ENCODE results near the gene PPM1F. TPM values are rescaled to one million over a fixed set of nuclear protein-coding genes. Genes with fewer than 3 reads are reported as not detected.

Gene PPM1F
- total and polyA plus RNA-seq, 10 of the 15 experiments (the other 5 are each of a cell fraction or from before 2014, with no cell fraction given), result 0.55 to 26.3 (median 9.7) TPM

GRCh38 chr22:21902296-21903087 lies 50.2 kb downstream of the PPM1F start (continued):
- TF ChIP-seq SKIL (IDR thresholded peaks at IDR 0.05; ENCODE audit: low read depth, poor library complexity, severe bottlenecking) (peak; percentile 43), NR2F1 (conservative IDR thresholded peaks at IDR 0.05) (peak; percentile 96), IKZF1 (conservative IDR thresholded peaks at IDR 0.05) (peak; percentile 39; the same call in 1 of the 2 replicates), JUND (IDR thresholded peaks at IDR 0.05; ENCODE audit: low read depth, low read length) (no peak), STAT1 (conservative IDR thresholded peaks at IDR 0.05) (no peak), PAX5 (IDR thresholded peaks at IDR 0.05; ENCODE audit: borderline replicate concordance, low read depth, low read length) (peak; percentile 49), IKZF2 (IDR thresholded peaks at IDR 0.05) (peak in 1 of 2 experiments; percentile 37; a peak in 2 of 4 replicates), GATAD2B (conservative IDR thresholded peaks at IDR 0.05; ENCODE audit: low read depth) (peak; percentile 75; the same call in 1 of the 2 replicates), MEF2B (IDR thresholded peaks at IDR 0.05; ENCODE audit: partially characterized antibody, poor library complexity, severe bottlenecking) (peak; percentile 97), FOXK2 (IDR thresholded peaks at IDR 0.05) (peak; percentile 26; the same call in 1 of the 2 replicates), DPF2 (IDR thresholded peaks at IDR 0.05) (0 out of 2 replicates have a peak, but pooled peaks have one; percentile 25), MLLT1 (IDR thresholded peaks at IDR 0.05) (peak; percentile 40; the same call in 1 of the 2 replicates), NBN (IDR thresholded peaks at IDR 0.05) (peak; percentile 63; the same call in 1 of the 2 replicates), SP1 (IDR thresholded peaks at IDR 0.05; ENCODE audit: low read depth, low read length) (no peak), CUX1 (IDR thresholded peaks at IDR 0.05; ENCODE audit: insufficient replicate concordance, low read depth, low read length) (peak; percentile 62)

Data from GM12878 (cell line).